WTC11 (cell line): ENCODE data around the gene PDE11A. TPM values are rescaled to one million over a fixed set of nuclear protein-coding genes. Genes with fewer than 3 reads are reported as not detected.

Experiments
- ATAC-seq: fragments of 200-7000 bp; cut with Tn5 transposase; 2 replicates; pipeline ENCODE4 v1.10.0; 2021; ENCODE audit warnings: mild to moderate bottlenecking, moderate library complexity
- CTCF ChIA-PET: fragments of 300-600 bp; sonication (Branson Sonifier 250); formaldehyde crosslinking; loops from one replicate; lab custom pipeline; 2021; ENCODE audit warnings: antibody characterized with exemption; lab: Charles Lee
- POLR2A ChIA-PET: fragments of 350-600 bp; sonication (Branson Sonifier 250); formaldehyde crosslinking; loops from one replicate; lab custom pipeline; 2021; ENCODE audit warnings: antibody characterized with exemption; lab: Charles Lee
- DNase-seq: peaks from one replicate; pipeline ENCODE4 v3.0.0; 2021; ENCODE audit warnings: low spot score
- H3K27ac Mint-ChIP-seq: 2 replicates; pipeline ENCODE4 v1.8.0; 2021; ENCODE audit warnings: mixed read lengths
- H3K27me3 Mint-ChIP-seq: 2 replicates; pipeline ENCODE4 v1.8.0; 2021; ENCODE audit warnings: low read depth, mild to moderate bottlenecking, moderate library complexity, mixed read lengths
- H3K36me3 Mint-ChIP-seq: 2 replicates; pipeline ENCODE4 v1.8.0; 2021; ENCODE audit warnings: mixed read lengths
- H3K4me1 Mint-ChIP-seq: 2 replicates; pipeline ENCODE4 v1.8.0; 2022; ENCODE audit warnings: mixed read lengths
- H3K4me3 Mint-ChIP-seq: 2 replicates; pipeline ENCODE4 v1.8.0; 2021; ENCODE audit warnings: mild to moderate bottlenecking, moderate library complexity, mixed read lengths
- H3K9me3 Mint-ChIP-seq: 2 replicates; pipeline ENCODE4 v1.8.0; 2021; ENCODE audit warnings: mixed read lengths
- FOXK1 ChIP-seq: sonication (generic); formaldehyde crosslinking; IDR thresholded peaks from 2 replicates; pipeline ENCODE4 v1.8.0; 2022; ENCODE audit warnings: mild to moderate bottlenecking, moderate library complexity, missing genetic modification reagents
- MYBL2 ChIP-seq: sonication (generic); formaldehyde crosslinking; IDR thresholded peaks from 2 replicates; pipeline ENCODE4 v1.8.1; 2023; ENCODE audit warnings: mild to moderate bottlenecking, moderate library complexity, missing genetic modification reagents
- NFE2L1 ChIP-seq: sonication (generic); formaldehyde crosslinking; IDR thresholded peaks from 2 replicates; pipeline ENCODE4 v1.8.1; 2023; ENCODE audit warnings: missing genetic modification reagents
- SMAD4 ChIP-seq: sonication (generic); formaldehyde crosslinking; IDR thresholded peaks from 2 replicates; pipeline ENCODE4 v1.8.0; 2022; ENCODE audit warnings: mild to moderate bottlenecking, missing genetic modification reagents
- ZBTB21 ChIP-seq: sonication (generic); formaldehyde crosslinking; IDR thresholded peaks from 2 replicates; pipeline ENCODE4 v1.8.1; 2023; ENCODE audit warnings: mild to moderate bottlenecking, missing genetic modification reagents, borderline replicate concordance
- total RNA-seq: library from RNA; stranded (reverse); gene quantifications from 3 replicates; pipeline ENCODE4 v1.2.3, GENCODE V29; 2021
- TF ChIP-seq, protein P1 (sequence below): sonication (generic); formaldehyde crosslinking; IDR thresholded peaks from 2 replicates; pipeline ENCODE4 v1.8.1; 2023; ENCODE audit warnings: mild to moderate bottlenecking, missing genetic modification reagents, moderate library complexity
- TF ChIP-seq, protein P2 (sequence below): sonication (generic); formaldehyde crosslinking; IDR thresholded peaks from 2 replicates; pipeline ENCODE4 v1.8.0; 2022; ENCODE audit warnings: mild to moderate bottlenecking, missing genetic modification reagents
- TF ChIP-seq, protein P3 (sequence below): sonication (generic); formaldehyde crosslinking; IDR thresholded peaks from 2 replicates; pipeline ENCODE4 v1.8.1; 2022; ENCODE audit warnings: low read depth, mild to moderate bottlenecking, moderate library complexity, missing genetic modification reagents, borderline replicate concordance
- TF ChIP-seq, protein P4 (sequence below): sonication (generic); formaldehyde crosslinking; IDR thresholded peaks from 2 replicates; pipeline ENCODE4 v1.8.1; 2023; ENCODE audit warnings: mild to moderate bottlenecking, missing genetic modification reagents, moderate library complexity
- TF ChIP-seq, protein P5 (sequence below): sonication (generic); formaldehyde crosslinking; IDR thresholded peaks from 2 replicates; pipeline ENCODE4 v1.8.1; 2022; ENCODE audit warnings: mild to moderate bottlenecking, missing genetic modification reagents, moderate library complexity, borderline replicate concordance
- TF ChIP-seq, protein P6 (sequence below): sonication (generic); formaldehyde crosslinking; IDR thresholded peaks from 2 replicates; pipeline ENCODE4 v1.8.0; 2022; ENCODE audit warnings: mild to moderate bottlenecking, missing genetic modification reagents
- TF ChIP-seq, protein P7 (sequence below): fragments of 250-450 bp; sonication (Bioruptor Pico); IDR thresholded peaks from 2 replicates; pipeline ENCODE4 v1.9.0; 2021; ENCODE audit warnings: mild to moderate bottlenecking
- TF ChIP-seq, protein P8 (sequence below): fragments of 200-600 bp; IDR thresholded peaks from 2 replicates; pipeline ENCODE4 v1.8.0; 2022; ENCODE audit warnings: antibody characterized with exemption
- TF ChIP-seq, protein P9 (sequence below): sonication (generic); formaldehyde crosslinking; conservative IDR thresholded peaks from 2 replicates; pipeline ENCODE4 v1.8.1; 2022; ENCODE audit warnings: mild to moderate bottlenecking, missing genetic modification reagents
- TF ChIP-seq, protein P10 (sequence below): sonication (generic); formaldehyde crosslinking; IDR thresholded peaks from 2 replicates; pipeline ENCODE4 v1.8.1; 2023; ENCODE audit warnings: mild to moderate bottlenecking, moderate library complexity, missing genetic modification reagents

PDE11A gene
- total RNA-seq, 1 experiment from 2014 or later, result 0.13 TPM

DNA sequence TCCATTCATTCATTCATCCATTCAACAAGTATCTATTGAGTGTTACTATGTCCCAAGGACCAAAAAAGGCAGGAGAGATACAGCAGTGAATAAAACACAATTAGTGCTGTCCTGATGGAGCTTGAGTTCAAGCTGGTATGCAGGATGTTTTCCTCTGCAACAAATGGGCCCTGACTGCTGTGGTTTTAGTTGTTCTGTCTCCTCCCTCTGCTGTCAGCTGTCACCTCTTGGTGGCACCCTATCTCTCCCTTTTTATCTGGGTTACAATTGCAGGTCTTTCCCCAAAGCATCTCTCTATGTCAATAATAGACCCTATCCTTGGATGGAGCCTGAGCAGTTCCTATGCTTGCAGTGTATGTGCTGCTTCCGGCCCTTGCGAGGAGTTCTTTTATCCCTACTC, 304.8 kb downstream of the PDE11A start (continued):
- TF ChIP-seq, protein P1, sequence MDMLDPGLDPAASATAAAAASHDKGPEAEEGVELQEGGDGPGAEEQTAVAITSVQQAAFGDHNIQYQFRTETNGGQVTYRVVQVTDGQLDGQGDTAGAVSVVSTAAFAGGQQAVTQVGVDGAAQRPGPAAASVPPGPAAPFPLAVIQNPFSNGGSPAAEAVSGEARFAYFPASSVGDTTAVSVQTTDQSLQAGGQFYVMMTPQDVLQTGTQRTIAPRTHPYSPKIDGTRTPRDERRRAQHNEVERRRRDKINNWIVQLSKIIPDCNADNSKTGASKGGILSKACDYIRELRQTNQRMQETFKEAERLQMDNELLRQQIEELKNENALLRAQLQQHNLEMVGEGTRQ, result no peak
- TF ChIP-seq MYBL2 (CRISPR knock-in tag) (no peak), ZBTB21 (no peak), SMAD4 (CRISPR knock-in tag) (no peak)
- TF ChIP-seq, protein P2, sequence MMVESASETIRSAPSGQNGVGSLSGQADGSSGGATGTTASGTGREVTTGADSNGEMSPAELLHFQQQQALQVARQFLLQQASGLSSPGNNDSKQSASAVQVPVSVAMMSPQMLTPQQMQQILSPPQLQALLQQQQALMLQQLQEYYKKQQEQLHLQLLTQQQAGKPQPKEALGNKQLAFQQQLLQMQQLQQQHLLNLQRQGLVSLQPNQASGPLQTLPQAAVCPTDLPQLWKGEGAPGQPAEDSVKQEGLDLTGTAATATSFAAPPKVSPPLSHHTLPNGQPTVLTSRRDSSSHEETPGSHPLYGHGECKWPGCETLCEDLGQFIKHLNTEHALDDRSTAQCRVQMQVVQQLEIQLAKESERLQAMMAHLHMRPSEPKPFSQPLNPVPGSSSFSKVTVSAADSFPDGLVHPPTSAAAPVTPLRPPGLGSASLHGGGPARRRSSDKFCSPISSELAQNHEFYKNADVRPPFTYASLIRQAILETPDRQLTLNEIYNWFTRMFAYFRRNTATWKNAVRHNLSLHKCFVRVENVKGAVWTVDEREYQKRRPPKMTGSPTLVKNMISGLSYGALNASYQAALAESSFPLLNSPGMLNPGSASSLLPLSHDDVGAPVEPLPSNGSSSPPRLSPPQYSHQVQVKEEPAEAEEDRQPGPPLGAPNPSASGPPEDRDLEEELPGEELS (CRISPR knock-in tag), result no peak
- TF ChIP-seq, protein P3, sequence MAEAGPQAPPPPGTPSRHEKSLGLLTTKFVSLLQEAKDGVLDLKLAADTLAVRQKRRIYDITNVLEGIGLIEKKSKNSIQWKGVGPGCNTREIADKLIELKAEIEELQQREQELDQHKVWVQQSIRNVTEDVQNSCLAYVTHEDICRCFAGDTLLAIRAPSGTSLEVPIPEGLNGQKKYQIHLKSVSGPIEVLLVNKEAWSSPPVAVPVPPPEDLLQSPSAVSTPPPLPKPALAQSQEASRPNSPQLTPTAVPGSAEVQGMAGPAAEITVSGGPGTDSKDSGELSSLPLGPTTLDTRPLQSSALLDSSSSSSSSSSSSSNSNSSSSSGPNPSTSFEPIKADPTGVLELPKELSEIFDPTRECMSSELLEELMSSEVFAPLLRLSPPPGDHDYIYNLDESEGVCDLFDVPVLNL (CRISPR knock-in tag), result no peak

DNA sequence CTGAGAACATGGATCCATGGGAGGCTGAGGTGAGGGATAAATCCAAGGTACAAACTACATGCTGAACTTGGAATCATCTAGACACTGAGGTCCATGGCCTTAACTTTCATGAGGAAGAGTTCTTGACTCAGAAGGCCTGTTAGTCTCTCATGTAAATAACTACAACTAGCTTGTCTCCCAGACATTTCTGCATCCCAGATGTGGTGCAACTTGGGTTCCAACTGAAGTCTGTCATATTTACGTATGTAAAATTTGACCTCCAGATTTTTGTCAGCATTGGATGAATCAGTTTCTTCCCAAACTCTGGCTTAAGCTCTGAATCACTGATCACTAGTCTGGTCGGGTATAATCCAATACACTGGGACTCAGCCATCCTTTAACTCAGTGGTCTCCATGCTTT, 306.9 kb downstream of the PDE11A start:
- Mint-ChIP-seq H3K27me3 (peaks cover 37% of the 10 kb centered on the region), H3K27ac (no peak overlapping the region), H3K9me3 (no peaks in the 10 kb centered on the region), H3K4me3 (no peak overlapping the region), H3K36me3 (no peaks in the 10 kb centered on the region), H3K4me1 (peaks cover 20% of the 10 kb centered on the region)
- ATAC-seq (no peak), DNase-seq (no peak)
- no peak for TF ChIP-seq NFE2L1 (CRISPR knock-in tag)
- TF ChIP-seq, protein P4, sequence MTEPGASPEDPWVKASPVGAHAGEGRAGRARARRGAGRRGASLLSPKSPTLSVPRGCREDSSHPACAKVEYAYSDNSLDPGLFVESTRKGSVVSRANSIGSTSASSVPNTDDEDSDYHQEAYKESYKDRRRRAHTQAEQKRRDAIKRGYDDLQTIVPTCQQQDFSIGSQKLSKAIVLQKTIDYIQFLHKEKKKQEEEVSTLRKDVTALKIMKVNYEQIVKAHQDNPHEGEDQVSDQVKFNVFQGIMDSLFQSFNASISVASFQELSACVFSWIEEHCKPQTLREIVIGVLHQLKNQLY, result no peak
- no peak for TF ChIP-seq ZBTB21
- TF ChIP-seq, protein P2 (CRISPR knock-in tag), result no peak
- TF ChIP-seq, protein P5, sequence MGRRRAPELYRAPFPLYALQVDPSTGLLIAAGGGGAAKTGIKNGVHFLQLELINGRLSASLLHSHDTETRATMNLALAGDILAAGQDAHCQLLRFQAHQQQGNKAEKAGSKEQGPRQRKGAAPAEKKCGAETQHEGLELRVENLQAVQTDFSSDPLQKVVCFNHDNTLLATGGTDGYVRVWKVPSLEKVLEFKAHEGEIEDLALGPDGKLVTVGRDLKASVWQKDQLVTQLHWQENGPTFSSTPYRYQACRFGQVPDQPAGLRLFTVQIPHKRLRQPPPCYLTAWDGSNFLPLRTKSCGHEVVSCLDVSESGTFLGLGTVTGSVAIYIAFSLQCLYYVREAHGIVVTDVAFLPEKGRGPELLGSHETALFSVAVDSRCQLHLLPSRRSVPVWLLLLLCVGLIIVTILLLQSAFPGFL, result no peak
- TF ChIP-seq SMAD4 (CRISPR knock-in tag), result no peak
- ChIA-PET CTCF (no interaction called here), POLR2A (no interaction called here)

DNA sequence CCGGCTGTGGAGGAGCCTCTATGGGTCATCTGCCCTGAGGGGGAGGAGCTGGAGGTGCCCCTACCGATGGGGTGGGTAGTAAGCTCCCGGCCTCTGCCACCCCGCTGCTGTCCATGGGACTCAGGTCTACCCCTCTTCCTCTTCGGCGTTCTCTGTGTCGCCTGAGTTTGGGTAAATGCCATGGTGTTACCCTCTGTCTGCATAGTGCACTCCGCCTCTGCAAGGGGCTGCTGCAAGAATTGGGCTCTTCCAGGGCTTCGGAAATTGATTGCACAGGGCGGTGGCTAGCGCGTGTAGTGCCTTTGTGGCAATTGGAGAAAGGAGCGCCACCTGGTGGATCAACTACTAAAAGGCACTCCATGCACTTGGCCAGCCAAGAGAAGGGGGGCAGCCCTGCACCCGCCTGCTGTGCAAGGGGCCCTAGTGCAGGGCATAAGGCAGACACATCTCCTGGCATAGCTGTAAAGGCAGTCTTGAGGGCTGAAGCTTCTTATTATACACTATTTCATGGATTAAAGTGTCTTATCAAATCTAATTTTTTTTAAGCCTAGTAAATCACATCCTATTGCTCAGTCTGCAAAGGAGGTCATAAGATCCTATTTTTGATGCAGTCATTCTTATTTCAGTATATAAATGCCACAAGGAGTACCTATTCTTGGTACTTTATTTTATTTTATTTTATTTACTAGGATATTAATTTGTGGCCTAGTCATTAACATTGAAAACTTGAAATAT, 308.9 kb downstream of the PDE11A start:
- Mint-ChIP-seq H3K4me3 (peak overlapping the region; percentile 57), H3K4me1 (peaks cover 24% of the 10 kb centered on the region), H3K27ac (no peak overlapping the region), H3K27me3 (peaks cover 48% of the 10 kb centered on the region), H3K36me3 (no peaks in the 10 kb centered on the region), H3K9me3 (no peaks in the 10 kb centered on the region)
- ATAC-seq (peak; percentile 94), DNase-seq (peak; percentile 90)
- ChIA-PET CTCF (interaction anchor here (0.6 to 3.4 kb wide), 20 partner anchors 9 to 1110 kb away, joined by 3 to 24 read pairs (median 4); no protein-coding TSS in a partner anchor), POLR2A (interaction anchor here (1.0 kb wide), 1 partner anchor 499 kb away, joined by 3 read pairs; the partner anchor contains the start of gene NFE2L2)
- TF ChIP-seq, protein P6, sequence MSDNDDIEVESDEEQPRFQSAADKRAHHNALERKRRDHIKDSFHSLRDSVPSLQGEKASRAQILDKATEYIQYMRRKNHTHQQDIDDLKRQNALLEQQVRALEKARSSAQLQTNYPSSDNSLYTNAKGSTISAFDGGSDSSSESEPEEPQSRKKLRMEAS, result peak; percentile 90
- TF ChIP-seq, protein P7, sequence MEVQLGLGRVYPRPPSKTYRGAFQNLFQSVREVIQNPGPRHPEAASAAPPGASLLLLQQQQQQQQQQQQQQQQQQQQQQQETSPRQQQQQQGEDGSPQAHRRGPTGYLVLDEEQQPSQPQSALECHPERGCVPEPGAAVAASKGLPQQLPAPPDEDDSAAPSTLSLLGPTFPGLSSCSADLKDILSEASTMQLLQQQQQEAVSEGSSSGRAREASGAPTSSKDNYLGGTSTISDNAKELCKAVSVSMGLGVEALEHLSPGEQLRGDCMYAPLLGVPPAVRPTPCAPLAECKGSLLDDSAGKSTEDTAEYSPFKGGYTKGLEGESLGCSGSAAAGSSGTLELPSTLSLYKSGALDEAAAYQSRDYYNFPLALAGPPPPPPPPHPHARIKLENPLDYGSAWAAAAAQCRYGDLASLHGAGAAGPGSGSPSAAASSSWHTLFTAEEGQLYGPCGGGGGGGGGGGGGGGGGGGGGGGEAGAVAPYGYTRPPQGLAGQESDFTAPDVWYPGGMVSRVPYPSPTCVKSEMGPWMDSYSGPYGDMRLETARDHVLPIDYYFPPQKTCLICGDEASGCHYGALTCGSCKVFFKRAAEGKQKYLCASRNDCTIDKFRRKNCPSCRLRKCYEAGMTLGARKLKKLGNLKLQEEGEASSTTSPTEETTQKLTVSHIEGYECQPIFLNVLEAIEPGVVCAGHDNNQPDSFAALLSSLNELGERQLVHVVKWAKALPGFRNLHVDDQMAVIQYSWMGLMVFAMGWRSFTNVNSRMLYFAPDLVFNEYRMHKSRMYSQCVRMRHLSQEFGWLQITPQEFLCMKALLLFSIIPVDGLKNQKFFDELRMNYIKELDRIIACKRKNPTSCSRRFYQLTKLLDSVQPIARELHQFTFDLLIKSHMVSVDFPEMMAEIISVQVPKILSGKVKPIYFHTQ, result no peak
- TF ChIP-seq, protein P8, sequence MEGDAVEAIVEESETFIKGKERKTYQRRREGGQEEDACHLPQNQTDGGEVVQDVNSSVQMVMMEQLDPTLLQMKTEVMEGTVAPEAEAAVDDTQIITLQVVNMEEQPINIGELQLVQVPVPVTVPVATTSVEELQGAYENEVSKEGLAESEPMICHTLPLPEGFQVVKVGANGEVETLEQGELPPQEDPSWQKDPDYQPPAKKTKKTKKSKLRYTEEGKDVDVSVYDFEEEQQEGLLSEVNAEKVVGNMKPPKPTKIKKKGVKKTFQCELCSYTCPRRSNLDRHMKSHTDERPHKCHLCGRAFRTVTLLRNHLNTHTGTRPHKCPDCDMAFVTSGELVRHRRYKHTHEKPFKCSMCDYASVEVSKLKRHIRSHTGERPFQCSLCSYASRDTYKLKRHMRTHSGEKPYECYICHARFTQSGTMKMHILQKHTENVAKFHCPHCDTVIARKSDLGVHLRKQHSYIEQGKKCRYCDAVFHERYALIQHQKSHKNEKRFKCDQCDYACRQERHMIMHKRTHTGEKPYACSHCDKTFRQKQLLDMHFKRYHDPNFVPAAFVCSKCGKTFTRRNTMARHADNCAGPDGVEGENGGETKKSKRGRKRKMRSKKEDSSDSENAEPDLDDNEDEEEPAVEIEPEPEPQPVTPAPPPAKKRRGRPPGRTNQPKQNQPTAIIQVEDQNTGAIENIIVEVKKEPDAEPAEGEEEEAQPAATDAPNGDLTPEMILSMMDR, result peak; percentile 61
- TF ChIP-seq, protein P9, sequence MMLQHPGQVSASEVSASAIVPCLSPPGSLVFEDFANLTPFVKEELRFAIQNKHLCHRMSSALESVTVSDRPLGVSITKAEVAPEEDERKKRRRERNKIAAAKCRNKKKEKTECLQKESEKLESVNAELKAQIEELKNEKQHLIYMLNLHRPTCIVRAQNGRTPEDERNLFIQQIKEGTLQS (CRISPR knock-in tag), result no peak
- TF ChIP-seq, protein P10, sequence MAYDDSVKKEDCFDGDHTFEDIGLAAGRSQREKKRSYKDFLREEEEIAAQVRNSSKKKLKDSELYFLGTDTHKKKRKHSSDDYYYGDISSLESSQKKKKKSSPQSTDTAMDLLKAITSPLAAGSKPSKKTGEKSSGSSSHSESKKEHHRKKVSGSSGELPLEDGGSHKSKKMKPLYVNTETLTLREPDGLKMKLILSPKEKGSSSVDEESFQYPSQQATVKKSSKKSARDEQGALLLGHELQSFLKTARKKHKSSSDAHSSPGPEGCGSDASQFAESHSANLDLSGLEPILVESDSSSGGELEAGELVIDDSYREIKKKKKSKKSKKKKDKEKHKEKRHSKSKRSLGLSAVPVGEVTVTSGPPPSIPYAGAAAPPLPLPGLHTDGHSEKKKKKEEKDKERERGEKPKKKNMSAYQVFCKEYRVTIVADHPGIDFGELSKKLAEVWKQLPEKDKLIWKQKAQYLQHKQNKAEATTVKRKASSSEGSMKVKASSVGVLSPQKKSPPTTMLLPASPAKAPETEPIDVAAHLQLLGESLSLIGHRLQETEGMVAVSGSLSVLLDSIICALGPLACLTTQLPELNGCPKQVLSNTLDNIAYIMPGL (CRISPR knock-in tag), result 0 out of 2 replicates have a peak, but pooled peaks have one; percentile 63
- no peak for TF ChIP-seq FOXK1 (CRISPR knock-in tag)
